ENCODE measurements around the gene DUSP22. TPM values are rescaled to one million over a fixed set of nuclear protein-coding genes. Genes with fewer than 3 reads are reported as not detected.

Gene DUSP22
- total RNA-seq, 1 experiment from 2014 or later = 25.0 TPM

GRCh38 chr6:259901-260508, 32.3 kb upstream of the DUSP22 start:
- DNase-seq = no peak
- no peak overlapping the region for H4K5ac ChIP-seq (ENCODE audit: insufficient read length, low read depth, low read length)
- H3K27ac ChIP-seq (ENCODE audit: insufficient read length, low read depth, low read length) = no peak overlapping the region
- H3T11ph ChIP-seq (ENCODE audit: low read length) = no peak overlapping the region
- TF ChIP-seq, protein P1, sequence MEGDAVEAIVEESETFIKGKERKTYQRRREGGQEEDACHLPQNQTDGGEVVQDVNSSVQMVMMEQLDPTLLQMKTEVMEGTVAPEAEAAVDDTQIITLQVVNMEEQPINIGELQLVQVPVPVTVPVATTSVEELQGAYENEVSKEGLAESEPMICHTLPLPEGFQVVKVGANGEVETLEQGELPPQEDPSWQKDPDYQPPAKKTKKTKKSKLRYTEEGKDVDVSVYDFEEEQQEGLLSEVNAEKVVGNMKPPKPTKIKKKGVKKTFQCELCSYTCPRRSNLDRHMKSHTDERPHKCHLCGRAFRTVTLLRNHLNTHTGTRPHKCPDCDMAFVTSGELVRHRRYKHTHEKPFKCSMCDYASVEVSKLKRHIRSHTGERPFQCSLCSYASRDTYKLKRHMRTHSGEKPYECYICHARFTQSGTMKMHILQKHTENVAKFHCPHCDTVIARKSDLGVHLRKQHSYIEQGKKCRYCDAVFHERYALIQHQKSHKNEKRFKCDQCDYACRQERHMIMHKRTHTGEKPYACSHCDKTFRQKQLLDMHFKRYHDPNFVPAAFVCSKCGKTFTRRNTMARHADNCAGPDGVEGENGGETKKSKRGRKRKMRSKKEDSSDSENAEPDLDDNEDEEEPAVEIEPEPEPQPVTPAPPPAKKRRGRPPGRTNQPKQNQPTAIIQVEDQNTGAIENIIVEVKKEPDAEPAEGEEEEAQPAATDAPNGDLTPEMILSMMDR (conservative IDR thresholded peaks at IDR 0.05) = no peak
- H2BK120ac ChIP-seq (ENCODE audit: low read depth, low read length, poor library complexity, severe bottlenecking) = no peak overlapping the region
- H3K4ac ChIP-seq (ENCODE audit: low read depth, low read length) = no peak overlapping the region
- no peak overlapping the region for H3K23ac ChIP-seq (ENCODE audit: insufficient read length, low read depth, low read length)
- no peak overlapping the region for H2BK12ac ChIP-seq (ENCODE audit: insufficient read length, low read depth, low read length)
- no peaks in the 10 kb centered on the region for H3K79me1 ChIP-seq (ENCODE audit: insufficient read depth, low read depth, low read length, poor library complexity, severe bottlenecking)
- H4K8ac ChIP-seq (replicated peaks; ENCODE audit: insufficient read length, low read depth, low read length) = no peak overlapping the region
- H3K18ac ChIP-seq (ENCODE audit: insufficient read length, low read depth, low read length) = no peak overlapping the region
- Mint-ChIP-seq H3K4me1 (no peaks in the 10 kb centered on the region), H3K9me3 (peaks cover 38 to 47% of the 10 kb centered on the region in 2 experiments), H3K36me3 (ENCODE audit: insufficient read depth in 1 of 3, low read depth in 3 of 3) (no peaks in the 10 kb centered on the region), H3K27me3 (ENCODE audit: low read depth) (no peaks in the 10 kb centered on the region), H3K27ac (no peak overlapping the region), H3K4me3 (no peak overlapping the region)
- no peak overlapping the region for H2AFZ ChIP-seq (ENCODE audit: low read length)
- H3K14ac ChIP-seq (ENCODE audit: insufficient read depth, low read length) = no peak overlapping the region
- H3K27me3 ChIP-seq (ENCODE audit: insufficient read depth, low read length) = no peaks in the 10 kb centered on the region
- no peak overlapping the region for H2BK5ac ChIP-seq (ENCODE audit: insufficient read length, low read length)
- H3K4me1 ChIP-seq (ENCODE audit: insufficient read depth, low read length) = no peaks in the 10 kb centered on the region
- H4K20me1 ChIP-seq (ENCODE audit: control insufficient read depth, insufficient read depth, insufficient read length) = no peaks in the 10 kb centered on the region
- 100% methylated on average over 1 of the region's 5 CpGs for WGBS (ENCODE audit: extremely low coverage, insufficient read length, low lambda C conversion rate)
- no peak overlapping the region for H2AK5ac ChIP-seq (ENCODE audit: insufficient read length, low read length)
- no peak overlapping the region for H4K91ac ChIP-seq (ENCODE audit: insufficient read length, low read depth, low read length)
- H3K23me2 ChIP-seq (ENCODE audit: insufficient read length, low read depth, low read length, poor library complexity, severe bottlenecking) = no peaks in the 10 kb centered on the region
- no peak overlapping the region for H3K56ac ChIP-seq (ENCODE audit: insufficient read length, low read depth, low read length)
- no peak overlapping the region for H2BK20ac ChIP-seq (ENCODE audit: low read depth, low read length, poor library complexity, severe bottlenecking)
- no peak overlapping the region for H3K4me2 ChIP-seq (ENCODE audit: insufficient read depth, insufficient read length, low read length)
- no peak overlapping the region for H2BK15ac ChIP-seq (ENCODE audit: low read depth, low read length)
- peaks cover 14% of the 10 kb centered on the region for H3K9me3 ChIP-seq (ENCODE audit: control insufficient read depth, low read depth, low read length)
- H3K79me2 ChIP-seq (ENCODE audit: insufficient read depth, low read length) = no peaks in the 10 kb centered on the region
- H3K9ac ChIP-seq (ENCODE audit: extremely low read depth, insufficient read length, low read length) = no peak overlapping the region

All from H9 (cell line).